GM12872 (cell line): ENCODE measurements around the gene USH1G.

Source experiments
- TF ChIP-seq, protein P1 (sequence below): IDR thresholded peaks from 3 replicates; pipeline ENCODE4 v1.5.1; 2011; ENCODE audit warnings: low read depth, mild to moderate bottlenecking, low read length, moderate library complexity; ENCODE audit not compliant: insufficient read depth

The USH1G gene

GRCh38 chr17:74935585-74936469 lies 12.8 kb upstream of the USH1G start, which contains the start of gene OTOP3:
Gene OTOP3 (plus strand): TSS chr17:74935898. CDS start chr17:74935922, 24 bp downstream.
- TF ChIP-seq, protein P1, sequence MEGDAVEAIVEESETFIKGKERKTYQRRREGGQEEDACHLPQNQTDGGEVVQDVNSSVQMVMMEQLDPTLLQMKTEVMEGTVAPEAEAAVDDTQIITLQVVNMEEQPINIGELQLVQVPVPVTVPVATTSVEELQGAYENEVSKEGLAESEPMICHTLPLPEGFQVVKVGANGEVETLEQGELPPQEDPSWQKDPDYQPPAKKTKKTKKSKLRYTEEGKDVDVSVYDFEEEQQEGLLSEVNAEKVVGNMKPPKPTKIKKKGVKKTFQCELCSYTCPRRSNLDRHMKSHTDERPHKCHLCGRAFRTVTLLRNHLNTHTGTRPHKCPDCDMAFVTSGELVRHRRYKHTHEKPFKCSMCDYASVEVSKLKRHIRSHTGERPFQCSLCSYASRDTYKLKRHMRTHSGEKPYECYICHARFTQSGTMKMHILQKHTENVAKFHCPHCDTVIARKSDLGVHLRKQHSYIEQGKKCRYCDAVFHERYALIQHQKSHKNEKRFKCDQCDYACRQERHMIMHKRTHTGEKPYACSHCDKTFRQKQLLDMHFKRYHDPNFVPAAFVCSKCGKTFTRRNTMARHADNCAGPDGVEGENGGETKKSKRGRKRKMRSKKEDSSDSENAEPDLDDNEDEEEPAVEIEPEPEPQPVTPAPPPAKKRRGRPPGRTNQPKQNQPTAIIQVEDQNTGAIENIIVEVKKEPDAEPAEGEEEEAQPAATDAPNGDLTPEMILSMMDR, result no peak

DNA sequence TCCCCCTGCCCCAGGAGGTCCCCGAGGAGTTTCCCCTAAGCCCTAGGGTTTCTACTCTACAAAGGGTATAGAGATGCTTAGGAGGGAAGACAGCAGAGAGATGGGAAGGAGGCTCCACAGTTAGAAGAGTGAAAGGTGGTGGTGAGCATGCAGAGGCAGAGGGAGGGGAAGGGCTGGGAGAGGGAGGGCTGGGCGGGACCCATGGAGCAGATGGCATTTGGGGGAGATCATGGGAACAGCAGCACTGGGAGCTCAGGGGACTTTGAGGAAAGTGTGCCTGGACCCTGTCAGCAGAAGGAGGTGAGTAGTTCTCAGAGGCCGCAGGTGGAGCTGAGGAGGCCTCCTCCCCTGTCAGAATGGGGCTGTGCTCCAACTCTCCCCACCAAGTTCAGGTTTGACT lies 12.0 kb upstream of the USH1G start:
- TF ChIP-seq, protein P1, result no peak

- TF ChIP-seq, protein P1, result no peak
These were observed 7.5 kb upstream of the USH1G start for GRCh38 chr17:74930535-74931036.

DNA sequence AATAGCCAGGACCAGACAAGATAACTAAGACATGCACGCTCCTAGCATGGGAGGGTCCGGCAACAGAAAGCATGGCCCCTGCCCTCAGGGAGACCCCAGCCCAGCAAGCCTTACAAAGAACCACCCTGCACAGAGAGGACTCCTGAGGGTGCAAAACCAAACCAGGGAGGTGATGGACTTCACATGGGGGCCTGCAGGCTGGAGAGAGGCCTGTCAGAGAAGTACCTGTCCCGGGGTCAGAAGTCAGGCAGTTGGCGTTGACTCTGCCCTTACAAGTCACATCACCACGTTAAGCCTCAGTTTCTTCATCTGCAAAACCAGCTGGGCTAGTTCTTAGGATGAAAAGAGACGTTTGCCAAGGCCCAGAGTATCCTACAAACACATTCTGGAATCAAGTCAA lies 5.7 kb upstream of the USH1G start:
- TF ChIP-seq, protein P1, result no peak

DNA sequence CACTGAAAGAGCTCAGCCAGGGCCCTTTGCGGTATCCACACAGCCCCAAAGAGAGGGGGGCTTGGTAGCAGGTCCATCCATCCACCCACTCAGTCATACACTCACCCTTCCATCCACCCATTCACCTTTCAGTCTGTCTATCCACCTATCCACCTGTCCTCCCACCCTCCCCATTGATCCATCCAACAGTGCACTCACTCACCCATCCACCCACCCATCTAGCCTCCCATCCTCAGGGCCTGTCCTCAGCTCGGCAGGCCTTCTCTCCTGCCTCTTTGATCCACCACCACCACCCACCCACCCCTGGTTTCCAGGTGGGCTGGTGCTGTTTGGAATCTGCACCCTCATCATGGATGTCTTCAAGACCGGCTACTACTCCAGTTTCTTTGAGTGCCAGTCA lies 2.2 kb upstream of the USH1G start:
- TF ChIP-seq, protein P1, result no peak

- TF ChIP-seq, protein P1, result no peak
These were observed 1.3 kb upstream of the USH1G start, which contains the start of gene OTOP2 for GRCh38 chr17:74924250-74924948. Gene OTOP2 (plus strand): TSS chr17:74924273. CDS start chr17:74924633, 360 bp downstream.
